GM18951 (cell line): ENCODE data around the gene CPAMD8.

Source experiments
- POLR2A ChIP-seq: IDR thresholded peaks from 4 replicates; pipeline ENCODE4 v1.6.1; 2011; ENCODE audit warnings: mild to moderate bottlenecking; ENCODE audit not compliant: insufficient read length, insufficient read depth; ENCODE audit errors: extremely low read depth
- in situ Hi-C: fragments of 300-500 bp; cut with MboI; formaldehyde crosslinking; loops from one replicate; pipeline ENCODE4 v1.12.0; 2022; ENCODE audit warnings: low sequenced_read_pairs, mixed read lengths, inconsistent platforms; ENCODE audit not compliant: unreplicated experiment

The CPAMD8 gene

GRCh38 chr19:16874250-16874977 is 152.2 kb downstream of the CPAMD8 start:
- in situ Hi-C loops = no loop called here
- TF ChIP-seq POLR2A = no peak

GRCh38 chr19:16873594-16873993 is 153.0 kb downstream of the CPAMD8 start:
- in situ Hi-C loops = no loop called here
- TF ChIP-seq POLR2A = no peak

- TF ChIP-seq POLR2A = no peak
- in situ Hi-C loops = no loop called here
Measured at GRCh38 chr19:16872728-16873127, 153.9 kb downstream of the CPAMD8 start.

GRCh38 chr19:16871871-16872270 is 154.7 kb downstream of the CPAMD8 start:
- TF ChIP-seq POLR2A = no peak

GRCh38 chr19:16869331-16869972 is 157.2 kb downstream of the CPAMD8 start:
- TF ChIP-seq POLR2A = no peak

More at GRCh38 chr19:16871871-16872270, 154.7 kb downstream of the CPAMD8 start:
- in situ Hi-C loops = no loop called here

GRCh38 chr19:16868423-16869130 is 158.0 kb downstream of the CPAMD8 start:
- no peak for TF ChIP-seq POLR2A
- in situ Hi-C loops = no loop called here

More at GRCh38 chr19:16869331-16869972, 157.2 kb downstream of the CPAMD8 start:
- in situ Hi-C loops = no loop called here

GRCh38 chr19:16867211-16867610 is 159.4 kb downstream of the CPAMD8 start:
- in situ Hi-C loops = no loop called here
- TF ChIP-seq POLR2A = no peak

GRCh38 chr19:16862826-16863415 is 163.7 kb downstream of the CPAMD8 start:
- in situ Hi-C loops = no loop called here
- TF ChIP-seq POLR2A = no peak

GRCh38 chr19:16861834-16862233 is 164.8 kb downstream of the CPAMD8 start:
- in situ Hi-C loops = no loop called here
- TF ChIP-seq POLR2A = no peak

- no peak for TF ChIP-seq POLR2A
- in situ Hi-C loops = no loop called here
Measured at GRCh38 chr19:16861011-16861410, 165.6 kb downstream of the CPAMD8 start.

GRCh38 chr19:16860118-16860517 is 166.5 kb downstream of the CPAMD8 start:
- in situ Hi-C loops = no loop called here
- no peak for TF ChIP-seq POLR2A

- TF ChIP-seq POLR2A = no peak
- in situ Hi-C loops = no loop called here
Measured at GRCh38 chr19:16859626-16860025, 167.0 kb downstream of the CPAMD8 start.

GRCh38 chr19:16856091-16856490 is 170.5 kb downstream of the CPAMD8 start:
- in situ Hi-C loops = no loop called here
- no peak for TF ChIP-seq POLR2A
